ENCODE measurements around the gene CRYM.
A peak's percentile ranks its signal among the peaks of the same experiment; 100 is the strongest.

Gene CRYM

GRCh38 chr16:21263640-21264570, 14.2 kb downstream of the CRYM start:
- no peak for TF ChIP-seq GATA3 (IDR thresholded peaks at IDR 0.05; ENCODE audit: low read depth, low read length)
- 0 out of 2 replicates have a peak, but pooled peaks have one; percentile 12 for TF ChIP-seq GATA2 (IDR thresholded peaks at IDR 0.05; ENCODE audit: low read depth, low read length)

DNA sequence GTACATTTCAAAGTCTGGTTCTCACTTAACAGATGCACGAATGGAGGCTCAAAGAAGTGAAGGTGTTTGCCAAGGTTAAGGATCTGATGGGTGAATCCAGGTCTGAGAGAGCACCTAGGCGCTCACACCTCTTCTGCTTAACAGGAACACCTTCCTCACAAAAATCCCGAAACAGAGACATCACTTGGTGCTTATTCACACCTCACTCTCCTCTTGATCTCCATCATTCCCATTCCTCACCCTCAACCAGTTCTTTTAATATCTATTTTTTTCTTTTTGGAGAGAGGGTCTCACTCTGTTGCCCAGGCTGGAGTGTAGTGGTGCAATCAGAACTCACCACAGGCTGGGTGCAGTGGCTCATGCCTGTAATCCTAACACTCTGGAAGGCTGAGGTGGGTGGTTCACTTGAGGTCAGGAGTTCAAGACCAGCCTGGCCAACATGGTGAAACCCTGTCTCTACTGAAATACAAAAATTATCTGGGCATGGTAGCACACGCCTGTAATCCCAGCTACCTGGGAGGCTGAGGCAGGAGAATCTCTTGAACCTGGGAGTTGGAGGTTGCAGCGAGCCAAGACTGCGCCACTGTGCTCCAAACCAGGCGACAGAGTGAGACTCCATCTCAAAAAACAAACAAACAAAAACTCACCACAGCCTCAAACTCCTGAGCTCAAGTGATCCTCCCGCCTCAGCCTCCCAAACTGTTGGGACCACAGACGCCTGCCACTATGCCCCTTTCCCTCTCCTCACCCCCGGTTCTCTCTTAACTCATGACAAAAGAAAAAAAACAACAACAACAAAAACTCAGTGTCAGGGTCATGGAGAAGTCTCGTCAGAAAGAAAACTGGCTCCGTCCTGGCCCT, 15.1 kb downstream of the CRYM start:
- TF ChIP-seq GATA3 (IDR thresholded peaks at IDR 0.05; ENCODE audit: low read depth, low read length) = no peak
- no peak for TF ChIP-seq GATA2 (IDR thresholded peaks at IDR 0.05; ENCODE audit: low read depth, low read length)

- TF ChIP-seq GATA2 (IDR thresholded peaks at IDR 0.05; ENCODE audit: low read depth, low read length) = no peak
- no peak for TF ChIP-seq GATA3 (IDR thresholded peaks at IDR 0.05; ENCODE audit: low read depth, low read length)
Observed at GRCh38 chr16:21260870-21261791, 17.0 kb downstream of the CRYM start.

DNA sequence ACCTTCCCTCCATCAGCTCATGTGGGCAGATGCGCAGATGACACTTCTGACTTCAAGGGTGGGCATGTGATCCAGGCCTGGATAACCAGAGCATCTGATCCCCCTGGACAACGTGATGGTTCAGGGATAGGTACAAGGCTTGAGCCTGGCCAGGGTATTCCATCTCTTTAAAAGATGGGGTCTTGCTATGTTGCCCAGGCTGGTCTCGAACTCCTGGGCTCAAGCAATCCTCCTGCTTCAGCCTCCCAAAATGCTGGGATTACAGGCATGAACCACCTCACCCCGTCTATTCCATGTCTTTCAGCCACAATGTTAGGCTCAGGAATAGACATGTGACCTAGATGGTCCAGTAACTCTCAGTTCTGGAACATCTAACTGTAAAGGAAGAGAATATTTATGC, 20.8 kb downstream of the CRYM start:
- no peak for TF ChIP-seq GATA3 (IDR thresholded peaks at IDR 0.05; ENCODE audit: low read depth, low read length)
- no peak for TF ChIP-seq GATA2 (IDR thresholded peaks at IDR 0.05; ENCODE audit: low read depth, low read length)

DNA sequence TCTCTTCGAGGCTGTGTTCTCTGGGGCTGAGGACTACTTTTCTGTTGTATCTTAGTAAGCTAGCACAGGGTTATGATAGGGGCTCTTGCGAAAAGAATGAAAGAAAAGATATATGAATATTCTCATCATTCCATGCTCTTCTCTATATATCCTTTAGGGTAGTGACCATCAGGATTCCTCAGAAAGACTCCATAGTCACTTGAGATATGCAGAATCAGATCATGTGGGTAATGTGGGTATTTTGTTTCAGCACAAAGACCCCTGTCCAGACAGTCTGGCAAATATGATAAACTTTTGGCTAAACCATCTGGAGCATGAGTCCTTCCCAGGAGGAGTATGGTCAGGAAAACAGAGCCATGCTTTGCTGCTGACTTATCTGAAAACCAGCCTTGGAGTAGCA, 21.5 kb downstream of the CRYM start:
- TF ChIP-seq GATA3 (IDR thresholded peaks at IDR 0.05; ENCODE audit: low read depth, low read length) (no peak), GATA2 (IDR thresholded peaks at IDR 0.05; ENCODE audit: low read depth, low read length) (no peak)

DNA sequence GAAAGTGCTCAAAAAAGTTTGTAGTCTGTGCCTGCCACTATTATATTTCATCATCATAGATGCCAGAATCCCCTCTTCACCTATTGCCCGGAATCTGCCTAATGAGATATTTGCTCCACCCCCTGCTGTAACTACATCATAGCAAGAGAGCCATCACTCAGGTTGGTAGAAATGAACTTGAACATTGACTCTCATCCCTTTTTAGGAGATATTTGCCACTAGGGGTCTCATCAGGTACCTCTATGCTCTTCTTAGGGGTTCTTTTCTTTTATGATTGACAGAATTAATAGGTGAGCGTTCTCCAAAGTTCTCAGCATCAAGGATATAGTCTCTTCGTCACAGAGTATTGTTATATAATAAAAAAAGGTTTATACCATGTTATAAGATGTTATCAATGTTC, 24.6 kb downstream of the CRYM start:
- no peak for TF ChIP-seq GATA2 (IDR thresholded peaks at IDR 0.05; ENCODE audit: low read depth, low read length)
- no peak for TF ChIP-seq GATA3 (IDR thresholded peaks at IDR 0.05; ENCODE audit: low read depth, low read length)

DNA sequence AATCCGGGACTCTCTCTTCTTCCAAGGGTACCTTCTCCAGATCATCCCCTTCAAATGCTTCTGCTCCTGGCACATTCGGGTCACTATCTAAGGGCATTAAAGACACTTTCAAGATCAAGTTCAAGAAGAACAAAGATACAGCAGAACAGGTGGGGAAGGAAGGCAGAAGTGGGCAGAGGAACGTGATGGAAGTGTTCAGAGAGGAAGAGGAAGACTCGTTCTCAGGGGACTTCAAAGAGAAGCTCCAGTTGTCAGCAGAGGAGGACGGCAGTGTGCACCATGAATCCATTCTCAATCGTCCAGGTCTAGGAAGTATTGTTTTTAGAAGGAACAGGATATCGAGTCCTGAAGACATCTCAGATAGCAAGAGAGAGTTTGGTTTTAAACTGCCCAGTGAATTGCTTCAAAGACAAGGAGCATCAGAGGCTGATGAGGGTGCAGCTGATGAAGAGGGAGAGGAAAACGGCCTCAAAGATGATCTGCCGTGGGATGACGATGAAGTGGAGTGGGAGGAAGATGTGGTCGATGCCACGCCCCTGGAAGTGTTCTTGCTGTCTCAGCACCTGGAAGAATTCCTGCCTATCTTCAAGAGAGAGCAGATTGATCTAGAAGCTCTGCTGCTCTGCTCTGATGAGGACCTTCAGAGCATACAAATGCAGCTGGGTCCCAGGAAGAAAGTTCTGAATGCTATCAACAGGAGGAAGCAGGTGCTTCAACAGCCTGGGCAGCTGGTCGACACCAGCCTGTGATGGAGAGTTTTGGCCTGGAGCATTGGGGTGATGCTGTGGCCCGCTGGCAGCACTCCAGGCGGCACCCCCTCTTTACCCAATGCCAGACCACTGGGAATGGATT, 27.8 kb downstream of the CRYM start:
- TF ChIP-seq GATA2 (IDR thresholded peaks at IDR 0.05; ENCODE audit: low read depth, low read length) (no peak), GATA3 (IDR thresholded peaks at IDR 0.05; ENCODE audit: low read depth, low read length) (no peak)

GRCh38 chr16:21244518-21245215, 33.4 kb downstream of the CRYM start:
- TF ChIP-seq GATA3 (IDR thresholded peaks at IDR 0.05; ENCODE audit: low read depth, low read length) (no peak), GATA2 (IDR thresholded peaks at IDR 0.05; ENCODE audit: low read depth, low read length) (no peak)

GRCh38 chr16:21242756-21243155, 35.3 kb downstream of the CRYM start:
- TF ChIP-seq GATA2 (IDR thresholded peaks at IDR 0.05; ENCODE audit: low read depth, low read length) (no peak), GATA3 (IDR thresholded peaks at IDR 0.05; ENCODE audit: low read depth, low read length) (no peak)

DNA sequence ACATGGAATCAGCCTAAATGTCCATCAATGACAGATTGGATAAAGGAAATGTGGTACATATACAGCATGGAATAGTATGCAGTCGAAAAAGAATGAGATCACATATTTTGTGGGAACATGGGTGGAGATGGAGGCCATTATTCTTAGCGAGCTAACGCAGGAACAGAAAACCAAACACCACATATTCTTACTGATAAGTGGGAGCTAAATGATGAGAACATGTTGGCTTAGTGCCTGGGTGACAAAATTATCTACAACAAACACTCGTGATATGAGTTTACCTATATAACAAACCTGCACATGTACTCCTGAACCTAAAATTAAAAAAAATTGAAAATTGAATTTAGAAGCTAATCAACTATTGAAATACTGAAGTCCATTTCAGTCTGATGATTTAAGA, 38.4 kb downstream of the CRYM start:
- no peak for TF ChIP-seq GATA2 (IDR thresholded peaks at IDR 0.05; ENCODE audit: low read depth, low read length)
- no peak for TF ChIP-seq GATA3 (IDR thresholded peaks at IDR 0.05; ENCODE audit: low read depth, low read length)

GRCh38 chr16:21236831-21237230, 41.3 kb downstream of the CRYM start:
- TF ChIP-seq GATA3 (IDR thresholded peaks at IDR 0.05; ENCODE audit: low read depth, low read length) = no peak

- TF ChIP-seq GATA2 (IDR thresholded peaks at IDR 0.05; ENCODE audit: low read depth, low read length) (no peak), GATA3 (IDR thresholded peaks at IDR 0.05; ENCODE audit: low read depth, low read length) (no peak)
Observed at GRCh38 chr16:21235199-21235585, 42.9 kb downstream of the CRYM start.
